GM12878 (cell line): ENCODE results near the gene TOR2A.

Source experiments
- CBFB ChIP-seq: IDR thresholded peaks from 2 replicates; pipeline ENCODE4 v1.6.1; 2016; ENCODE audit warnings: antibody characterized with exemption, low read depth
- CBX5 ChIP-seq: sonication (generic); IDR thresholded peaks from 2 replicates; pipeline ENCODE4 v1.6.1; 2016; ENCODE audit warnings: low read depth, moderate library complexity, mild to moderate bottlenecking, inconsistent platforms
- CEBPB ChIP-seq, 2 experiments: fragments of 150-350 bp in 1 of 2; IDR thresholded peaks; 2 replicates each; pipeline ENCODE4 v1.6.1; 2012 to 2014; ENCODE audit warnings: low read depth in 2 of 2, low read length in 2 of 2, borderline replicate concordance in 1 of 2, inconsistent platforms in 1 of 2
- CHD4 ChIP-seq: fragments of 200-600 bp; sonication (generic); IDR thresholded peaks from 2 replicates; pipeline ENCODE4 v1.6.1; 2016; ENCODE audit warnings: mild to moderate bottlenecking
- IKZF1 ChIP-seq: fragments of 450-650 bp; conservative IDR thresholded peaks from 2 replicates; pipeline ENCODE4 v1.6.1; 2017; ENCODE audit warnings: antibody characterized with exemption, mild to moderate bottlenecking
- NRF1 ChIP-seq: conservative IDR thresholded peaks from 2 replicates; pipeline ENCODE4 v1.6.1; 2011; ENCODE audit warnings: mild to moderate bottlenecking, low read depth, low read length, improper control_type of control experiment
- POLR2A ChIP-seq: IDR thresholded peaks from 2 replicates; pipeline ENCODE4 v1.6.1; 2011; ENCODE audit warnings: low read depth, mild to moderate bottlenecking, low read length
- POLR2AphosphoS5 ChIP-seq: IDR thresholded peaks from 2 replicates; pipeline ENCODE4 v1.6.1; 2011; ENCODE audit warnings: mild to moderate bottlenecking, low read length, inconsistent platforms
- TAF1 ChIP-seq: IDR thresholded peaks from 2 replicates; pipeline ENCODE4 v1.6.1; 2011; ENCODE audit warnings: mild to moderate bottlenecking, low read depth, low read length, borderline replicate concordance
- TARDBP ChIP-seq: IDR thresholded peaks from 2 replicates; pipeline ENCODE4 v1.6.1; 2016; ENCODE audit warnings: borderline replicate concordance
- ZNF687 ChIP-seq: fragments of 450-650 bp; IDR thresholded peaks from 2 replicates; pipeline ENCODE4 v1.6.1; 2017; ENCODE audit warnings: mild to moderate bottlenecking, moderate library complexity
- TF ChIP-seq, protein P1 (sequence below), 3 experiments: IDR thresholded peaks in 2 of 3; conservative IDR thresholded peaks in 1 of 3; 2 replicates each; pipeline ENCODE4 v1.5.1; 2011; ENCODE audit warnings: low read depth in 3 of 3, low read length in 3 of 3, mild to moderate bottlenecking in 3 of 3, control low read depth in 2 of 3, moderate library complexity in 2 of 3, inconsistent platforms in 1 of 3, mixed read lengths in 1 of 3; ENCODE audit not compliant: control insufficient read depth in 2 of 3, insufficient read depth in 1 of 3; ENCODE audit errors: extremely low read depth in 1 of 3
- TF ChIP-seq, protein P2 (sequence below): fragments of 150-350 bp; IDR thresholded peaks from 2 replicates; pipeline ENCODE4 v1.6.1; 2016; ENCODE audit warnings: low read depth, low read length

- TF ChIP-seq CHD4: no peak
- no peak for TF ChIP-seq CBFB
- TF ChIP-seq, protein P1, sequence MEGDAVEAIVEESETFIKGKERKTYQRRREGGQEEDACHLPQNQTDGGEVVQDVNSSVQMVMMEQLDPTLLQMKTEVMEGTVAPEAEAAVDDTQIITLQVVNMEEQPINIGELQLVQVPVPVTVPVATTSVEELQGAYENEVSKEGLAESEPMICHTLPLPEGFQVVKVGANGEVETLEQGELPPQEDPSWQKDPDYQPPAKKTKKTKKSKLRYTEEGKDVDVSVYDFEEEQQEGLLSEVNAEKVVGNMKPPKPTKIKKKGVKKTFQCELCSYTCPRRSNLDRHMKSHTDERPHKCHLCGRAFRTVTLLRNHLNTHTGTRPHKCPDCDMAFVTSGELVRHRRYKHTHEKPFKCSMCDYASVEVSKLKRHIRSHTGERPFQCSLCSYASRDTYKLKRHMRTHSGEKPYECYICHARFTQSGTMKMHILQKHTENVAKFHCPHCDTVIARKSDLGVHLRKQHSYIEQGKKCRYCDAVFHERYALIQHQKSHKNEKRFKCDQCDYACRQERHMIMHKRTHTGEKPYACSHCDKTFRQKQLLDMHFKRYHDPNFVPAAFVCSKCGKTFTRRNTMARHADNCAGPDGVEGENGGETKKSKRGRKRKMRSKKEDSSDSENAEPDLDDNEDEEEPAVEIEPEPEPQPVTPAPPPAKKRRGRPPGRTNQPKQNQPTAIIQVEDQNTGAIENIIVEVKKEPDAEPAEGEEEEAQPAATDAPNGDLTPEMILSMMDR (IDR thresholded peaks at IDR 0.05 in 2 of 3, conservative IDR thresholded peaks at IDR 0.05 in 1 of 3; ENCODE audit: control insufficient read depth in 2 of 3, extremely low read depth in 1 of 3, insufficient read depth in 1 of 3, low read depth in 3 of 3, low read length in 3 of 3): no peak
- TF ChIP-seq TAF1: no peak
- TF ChIP-seq ZNF687: no peak
- TF ChIP-seq POLR2AphosphoS5: no peak
- TF ChIP-seq TARDBP: no peak
- TF ChIP-seq IKZF1: no peak
- no peak for TF ChIP-seq POLR2A
- TF ChIP-seq NRF1: no peak
- TF ChIP-seq, protein P2, sequence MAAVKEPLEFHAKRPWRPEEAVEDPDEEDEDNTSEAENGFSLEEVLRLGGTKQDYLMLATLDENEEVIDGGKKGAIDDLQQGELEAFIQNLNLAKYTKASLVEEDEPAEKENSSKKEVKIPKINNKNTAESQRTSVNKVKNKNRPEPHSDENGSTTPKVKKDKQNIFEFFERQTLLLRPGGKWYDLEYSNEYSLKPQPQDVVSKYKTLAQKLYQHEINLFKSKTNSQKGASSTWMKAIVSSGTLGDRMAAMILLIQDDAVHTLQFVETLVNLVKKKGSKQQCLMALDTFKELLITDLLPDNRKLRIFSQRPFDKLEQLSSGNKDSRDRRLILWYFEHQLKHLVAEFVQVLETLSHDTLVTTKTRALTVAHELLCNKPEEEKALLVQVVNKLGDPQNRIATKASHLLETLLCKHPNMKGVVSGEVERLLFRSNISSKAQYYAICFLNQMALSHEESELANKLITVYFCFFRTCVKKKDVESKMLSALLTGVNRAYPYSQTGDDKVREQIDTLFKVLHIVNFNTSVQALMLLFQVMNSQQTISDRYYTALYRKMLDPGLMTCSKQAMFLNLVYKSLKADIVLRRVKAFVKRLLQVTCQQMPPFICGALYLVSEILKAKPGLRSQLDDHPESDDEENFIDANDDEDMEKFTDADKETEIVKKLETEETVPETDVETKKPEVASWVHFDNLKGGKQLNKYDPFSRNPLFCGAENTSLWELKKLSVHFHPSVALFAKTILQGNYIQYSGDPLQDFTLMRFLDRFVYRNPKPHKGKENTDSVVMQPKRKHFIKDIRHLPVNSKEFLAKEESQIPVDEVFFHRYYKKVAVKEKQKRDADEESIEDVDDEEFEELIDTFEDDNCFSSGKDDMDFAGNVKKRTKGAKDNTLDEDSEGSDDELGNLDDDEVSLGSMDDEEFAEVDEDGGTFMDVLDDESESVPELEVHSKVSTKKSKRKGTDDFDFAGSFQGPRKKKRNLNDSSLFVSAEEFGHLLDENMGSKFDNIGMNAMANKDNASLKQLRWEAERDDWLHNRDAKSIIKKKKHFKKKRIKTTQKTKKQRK: no peak
- TF ChIP-seq CBX5: no peak
- no peak for TF ChIP-seq CEBPB (IDR thresholded peaks at IDR 0.05; ENCODE audit: borderline replicate concordance in 1 of 2, low read depth in 2 of 2, low read length in 2 of 2)
Observed at GRCh38 chr9:127690735-127691134, 44.4 kb downstream of the TOR2A start.
